Measurements from ENCODE around the gene FGF22. TPM values are rescaled to one million over a fixed set of nuclear protein-coding genes. Genes with fewer than 3 reads are reported as not detected.
A peak's percentile ranks its signal among the peaks of the same experiment; 100 is the strongest.

FGF22 gene
- total and polyA plus RNA-seq, 2 of the 13 experiments (the other 11 are each of a cell fraction or from before 2014, with no cell fraction given) = 0.24 TPM; not detected in 1

DNA sequence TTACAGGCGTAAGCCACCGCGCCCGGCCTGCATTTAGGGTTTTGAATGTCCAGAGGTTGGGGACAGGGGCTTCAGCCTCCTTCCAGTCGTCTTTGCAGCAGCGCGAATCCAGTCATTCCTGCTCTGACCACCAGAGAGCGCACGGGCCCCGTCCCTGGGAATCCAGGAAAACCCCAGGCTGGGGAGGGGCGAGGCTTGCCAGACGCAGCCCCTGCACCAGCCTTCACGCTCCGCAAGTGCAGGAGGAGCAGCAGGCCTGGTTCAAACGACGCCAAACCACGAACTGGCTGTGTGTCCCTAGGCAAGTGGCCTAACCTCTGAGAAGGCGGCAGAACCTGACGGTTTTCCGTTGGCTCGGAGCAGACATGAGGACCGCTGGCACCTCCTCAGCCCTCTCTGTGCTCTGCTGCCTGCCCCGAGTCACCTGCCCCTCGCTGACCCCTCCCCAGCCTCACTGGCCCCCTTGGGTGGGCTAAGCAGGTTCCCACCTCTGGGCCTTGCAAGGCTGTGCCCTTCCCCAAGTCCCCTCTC, 25.3 kb downstream of the FGF22 start (continued):
- no peak for TF ChIP-seq SKIL (CRISPR knock-in tag; IDR thresholded peaks at IDR 0.05; ENCODE audit: borderline replicate concordance)
- TF ChIP-seq KMT2A (CRISPR knock-in tag; IDR thresholded peaks at IDR 0.05) = 0 out of 2 replicates have a peak, but pooled peaks have one; percentile 50
- no peak for TF ChIP-seq STAT5B (CRISPR knock-in tag; IDR thresholded peaks at IDR 0.05)
- TF ChIP-seq ZMYM4 (CRISPR knock-in tag; IDR thresholded peaks at IDR 0.05) = peak; percentile 67; the same call in 1 of the 2 replicates
- no peak for TF ChIP-seq RFXANK (CRISPR knock-in tag; IDR thresholded peaks at IDR 0.05)
- TF ChIP-seq GPN1 (CRISPR knock-in tag; IDR thresholded peaks at IDR 0.05; ENCODE audit: borderline replicate concordance) = no peak
- TF ChIP-seq, protein P1, sequence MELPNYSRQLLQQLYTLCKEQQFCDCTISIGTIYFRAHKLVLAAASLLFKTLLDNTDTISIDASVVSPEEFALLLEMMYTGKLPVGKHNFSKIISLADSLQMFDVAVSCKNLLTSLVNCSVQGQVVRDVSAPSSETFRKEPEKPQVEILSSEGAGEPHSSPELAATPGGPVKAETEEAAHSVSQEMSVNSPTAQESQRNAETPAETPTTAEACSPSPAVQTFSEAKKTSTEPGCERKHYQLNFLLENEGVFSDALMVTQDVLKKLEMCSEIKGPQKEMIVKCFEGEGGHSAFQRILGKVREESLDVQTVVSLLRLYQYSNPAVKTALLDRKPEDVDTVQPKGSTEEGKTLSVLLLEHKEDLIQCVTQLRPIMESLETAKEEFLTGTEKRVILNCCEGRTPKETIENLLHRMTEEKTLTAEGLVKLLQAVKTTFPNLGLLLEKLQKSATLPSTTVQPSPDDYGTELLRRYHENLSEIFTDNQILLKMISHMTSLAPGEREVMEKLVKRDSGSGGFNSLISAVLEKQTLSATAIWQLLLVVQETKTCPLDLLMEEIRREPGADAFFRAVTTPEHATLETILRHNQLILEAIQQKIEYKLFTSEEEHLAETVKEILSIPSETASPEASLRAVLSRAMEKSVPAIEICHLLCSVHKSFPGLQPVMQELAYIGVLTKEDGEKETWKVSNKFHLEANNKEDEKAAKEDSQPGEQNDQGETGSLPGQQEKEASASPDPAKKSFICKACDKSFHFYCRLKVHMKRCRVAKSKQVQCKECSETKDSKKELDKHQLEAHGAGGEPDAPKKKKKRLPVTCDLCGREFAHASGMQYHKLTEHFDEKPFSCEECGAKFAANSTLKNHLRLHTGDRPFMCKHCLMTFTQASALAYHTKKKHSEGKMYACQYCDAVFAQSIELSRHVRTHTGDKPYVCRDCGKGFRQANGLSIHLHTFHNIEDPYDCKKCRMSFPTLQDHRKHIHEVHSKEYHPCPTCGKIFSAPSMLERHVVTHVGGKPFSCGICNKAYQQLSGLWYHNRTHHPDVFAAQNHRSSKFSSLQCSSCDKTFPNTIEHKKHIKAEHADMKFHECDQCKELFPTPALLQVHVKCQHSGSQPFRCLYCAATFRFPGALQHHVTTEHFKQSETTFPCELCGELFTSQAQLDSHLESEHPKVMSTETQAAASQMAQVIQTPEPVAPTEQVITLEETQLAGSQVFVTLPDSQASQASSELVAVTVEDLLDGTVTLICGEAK (IDR thresholded peaks at IDR 0.05) = no peak
- TF ChIP-seq, protein P1 (CRISPR knock-in tag; IDR thresholded peaks at IDR 0.05) = peak; percentile 72
- peak; percentile 35; the same call in 1 of the 2 replicates for TF ChIP-seq TARDBP (CRISPR knock-in tag; IDR thresholded peaks at IDR 0.05)
- TF ChIP-seq REST (IDR thresholded peaks at IDR 0.05; ENCODE audit: borderline replicate concordance in 1 of 2, low read depth in 1 of 2, low read length in 2 of 2) = no peak
- TF ChIP-seq GATAD1 (CRISPR knock-in tag; IDR thresholded peaks at IDR 0.05) = peak; percentile 74
- TF ChIP-seq SIN3A (IDR thresholded peaks at IDR 0.05; ENCODE audit: borderline replicate concordance, low read depth, low read length) = no peak
- TF ChIP-seq FOXA1 (IDR thresholded peaks at IDR 0.05) = no peak
- TF ChIP-seq FOXA1 (CRISPR knock-in tag; IDR thresholded peaks at IDR 0.05) = no peak
